Keratinocyte (primary cell): ENCODE data around the gene TNXB. TPM values are rescaled to one million over a fixed set of nuclear protein-coding genes. Genes with fewer than 3 reads are reported as not detected.

ENCODE experiments used
- DNase-seq: peaks from one replicate; pipeline ENCODE4 v3.0.0-alpha.2; 2011; ENCODE audit warnings: low read depth, missing footprints, low spot score
- FAIRE-seq: peaks from 2 replicates; lab custom pipeline; 2011; peaks lifted over from hg19 to GRCh38; lab: Jason Lieb, UNC
- H2AFZ ChIP-seq: 2 replicates; pipeline ENCODE4 v1.6.0; 2012; ENCODE audit warnings: low read length, control low read depth, inconsistent platforms; ENCODE audit not compliant: control insufficient read depth
- H3K27ac ChIP-seq: 2 replicates; pipeline ENCODE4 v1.5.1; 2011; ENCODE audit warnings: low read length; ENCODE audit not compliant: control insufficient read depth, insufficient read depth
- H3K27me3 ChIP-seq: 3 replicates; pipeline ENCODE4 v1.6.0; 2011; ENCODE audit warnings: low read length; ENCODE audit not compliant: control insufficient read depth, insufficient read depth; ENCODE audit errors: extremely low read depth
- H3K36me3 ChIP-seq, 2 experiments: 2 replicates in 1 of 2; 3 replicates in 1 of 2; pipeline ENCODE4 v1.5.1; 2011; ENCODE audit warnings: low read length in 2 of 2, mild to moderate bottlenecking in 1 of 2; ENCODE audit not compliant: control insufficient read depth in 2 of 2, insufficient read depth in 2 of 2; ENCODE audit errors: extremely low read depth in 1 of 2
- H3K4me1 ChIP-seq: 3 replicates; pipeline ENCODE4 v1.5.1; 2011; ENCODE audit warnings: low read length; ENCODE audit not compliant: control insufficient read depth, insufficient read depth; ENCODE audit errors: extremely low read depth
- H3K4me2 ChIP-seq: 3 replicates; pipeline ENCODE4 v1.6.0; 2011; ENCODE audit warnings: low read depth, low read length; ENCODE audit not compliant: control insufficient read depth, insufficient read depth; ENCODE audit errors: extremely low read depth
- H3K4me3 ChIP-seq, 3 experiments: fragments of 200-600 bp in 1 of 3; sonication (generic) in 1 of 3; 2 replicates in 2 of 3; 3 replicates in 1 of 3; pipeline ENCODE4 v1.5.1; 2011 to 2016; ENCODE audit warnings: low read length in 3 of 3, mild to moderate bottlenecking in 3 of 3, control low read depth in 2 of 3, inconsistent platforms in 1 of 3, low read depth in 1 of 3, mixed read lengths in 1 of 3, mixed run types in 1 of 3, moderate library complexity in 1 of 3; ENCODE audit not compliant: control insufficient read depth in 2 of 3, insufficient read depth in 2 of 3; ENCODE audit errors: extremely low read depth in 1 of 3
- H3K79me2 ChIP-seq: 2 replicates; pipeline ENCODE4 v1.6.0; 2012; ENCODE audit warnings: low read length; ENCODE audit not compliant: control insufficient read depth, insufficient read depth
- H3K9ac ChIP-seq: 3 replicates; pipeline ENCODE4 v1.6.0; 2011; ENCODE audit warnings: low read length; ENCODE audit not compliant: control insufficient read depth, insufficient read depth; ENCODE audit errors: extremely low read depth
- H3K9me1 ChIP-seq: 3 replicates; pipeline ENCODE4 v1.6.0; 2011; ENCODE audit warnings: low read length; ENCODE audit not compliant: control insufficient read depth, insufficient read depth; ENCODE audit errors: extremely low read depth
- H3K9me3 ChIP-seq: 2 replicates; pipeline ENCODE4 v1.5.1; 2012; ENCODE audit warnings: low read depth, low read length; ENCODE audit not compliant: control insufficient read depth
- H4K20me1 ChIP-seq: 3 replicates; pipeline ENCODE4 v1.6.0; 2011; ENCODE audit warnings: low read length; ENCODE audit not compliant: control insufficient read depth, insufficient read depth; ENCODE audit errors: extremely low read depth
- EZH2 ChIP-seq: IDR thresholded peaks from one replicate; pipeline ENCODE4 v1.6.1; 2012; ENCODE audit warnings: inconsistent platforms, mild to moderate bottlenecking, low read length, moderate library complexity
- dilution Hi-C: fragments of 300-500 bp; cut with MboI; formaldehyde crosslinking; loops from one replicate; pipeline ENCODE4 v1.7.0; 2020; ENCODE audit warnings: low sequenced_read_pairs; ENCODE audit not compliant: extremely low pct_ligation_motif_present
- polyA plus RNA-seq, 5 experiments: library from polyadenylated mRNA; depleted of rRNA in 3 of 5; stranded (reverse) in 3 of 5; stranded (forward) in 1 of 5; unstranded in 1 of 5; fragments of >200 nt; gene quantifications; 1 replicate in 1 of 5; 2 replicates in 3 of 5; 3 replicates in 1 of 5; pipeline versions ENCODE4 v1.2.1 to v1.2.3, GENCODE V29; 2011 to 2012; ENCODE audit warnings: missing spikeins in 2 of 5, low read depth in 1 of 5, low replicate concordance in 1 of 5
- TF ChIP-seq, protein P1 (sequence below), 3 experiments: IDR thresholded peaks in 1 of 3; conservative IDR thresholded peaks in 1 of 3; optimal IDR thresholded peaks in 1 of 3; 2 replicates in 2 of 3; 3 replicates in 1 of 3; pipeline versions ENCODE3 to v1.5.1; 2011; ENCODE audit warnings: low read length in 3 of 3, mild to moderate bottlenecking in 3 of 3, moderate library complexity in 2 of 3, control low read depth in 1 of 3, inconsistent platforms in 1 of 3; ENCODE audit not compliant: insufficient read depth in 2 of 3; ENCODE audit errors: extremely low read depth in 1 of 3

Gene TNXB
- polyA plus RNA-seq, 1 donor (not counting 4 experiments of a cell fraction or from before 2014, with no cell fraction given): 0.25 TPM

DNA sequence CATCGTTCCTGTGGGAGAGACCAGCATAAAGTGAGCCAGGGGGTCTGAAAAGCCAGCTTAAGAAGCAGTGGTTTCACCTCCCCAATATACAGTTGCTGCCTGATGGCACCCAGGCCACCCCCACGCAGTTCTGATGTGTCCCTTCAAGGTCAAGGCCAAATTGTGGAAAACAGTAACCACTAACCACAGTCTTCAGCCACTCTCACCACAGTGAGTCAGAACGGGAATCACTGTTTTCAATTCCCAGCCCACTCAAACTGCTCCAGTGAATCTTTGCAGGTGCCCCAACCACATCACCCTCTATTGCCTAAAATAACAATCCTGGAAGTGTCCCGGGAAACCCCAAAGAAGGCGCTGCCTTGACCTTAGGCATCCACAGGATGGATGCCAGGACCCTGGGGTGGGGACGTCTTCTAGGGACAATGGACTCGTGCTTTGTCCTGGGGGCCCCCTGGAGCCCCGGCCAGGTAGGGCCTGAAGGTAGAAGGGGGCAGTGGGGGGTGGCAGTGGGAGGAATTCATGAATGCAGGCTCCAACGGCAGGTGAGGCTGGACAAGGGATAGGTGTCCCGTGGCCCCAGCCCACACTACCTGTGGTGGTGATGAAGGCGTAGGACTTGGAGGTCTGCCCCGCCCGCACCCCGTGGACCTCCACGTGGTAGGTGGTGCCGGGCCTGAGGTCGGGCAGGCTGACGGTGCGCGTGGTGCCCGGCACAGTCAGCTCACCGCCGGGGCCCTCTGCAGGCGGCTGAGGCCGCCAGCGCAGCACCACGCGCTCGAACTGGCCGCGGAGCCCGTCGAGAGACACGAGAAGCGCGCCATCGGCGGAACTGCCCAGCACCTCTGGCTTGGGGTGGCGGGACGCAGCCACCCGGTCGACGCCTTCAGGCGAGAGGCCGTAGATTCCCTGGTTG, 22.2 kb downstream of the TNXB start:
- no peak for FAIRE-seq
- H2AFZ ChIP-seq: no peak overlapping the region
- H3K9me1 ChIP-seq: no peaks in the 10 kb centered on the region
- H3K36me3 ChIP-seq: no peaks in the 10 kb centered on the region
- H3K9ac ChIP-seq: no peak overlapping the region
- dilution Hi-C loops: no loop called here
- no peak overlapping the region for H3K27ac ChIP-seq
- no peaks in the 10 kb centered on the region for H3K79me2 ChIP-seq
- no peaks in the 10 kb centered on the region for H3K9me3 ChIP-seq
- no peak for DNase-seq
- TF ChIP-seq EZH2: peak; percentile 33
- TF ChIP-seq, protein P1, sequence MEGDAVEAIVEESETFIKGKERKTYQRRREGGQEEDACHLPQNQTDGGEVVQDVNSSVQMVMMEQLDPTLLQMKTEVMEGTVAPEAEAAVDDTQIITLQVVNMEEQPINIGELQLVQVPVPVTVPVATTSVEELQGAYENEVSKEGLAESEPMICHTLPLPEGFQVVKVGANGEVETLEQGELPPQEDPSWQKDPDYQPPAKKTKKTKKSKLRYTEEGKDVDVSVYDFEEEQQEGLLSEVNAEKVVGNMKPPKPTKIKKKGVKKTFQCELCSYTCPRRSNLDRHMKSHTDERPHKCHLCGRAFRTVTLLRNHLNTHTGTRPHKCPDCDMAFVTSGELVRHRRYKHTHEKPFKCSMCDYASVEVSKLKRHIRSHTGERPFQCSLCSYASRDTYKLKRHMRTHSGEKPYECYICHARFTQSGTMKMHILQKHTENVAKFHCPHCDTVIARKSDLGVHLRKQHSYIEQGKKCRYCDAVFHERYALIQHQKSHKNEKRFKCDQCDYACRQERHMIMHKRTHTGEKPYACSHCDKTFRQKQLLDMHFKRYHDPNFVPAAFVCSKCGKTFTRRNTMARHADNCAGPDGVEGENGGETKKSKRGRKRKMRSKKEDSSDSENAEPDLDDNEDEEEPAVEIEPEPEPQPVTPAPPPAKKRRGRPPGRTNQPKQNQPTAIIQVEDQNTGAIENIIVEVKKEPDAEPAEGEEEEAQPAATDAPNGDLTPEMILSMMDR (optimal IDR thresholded peaks at IDR 0.05 in 1 of 3, IDR thresholded peaks at IDR 0.05 in 1 of 3, conservative IDR thresholded peaks at IDR 0.05 in 1 of 3; ENCODE audit: extremely low read depth in 1 of 3, insufficient read depth in 2 of 3, low read length in 3 of 3): peak in 1 of 3 experiments; percentile 4
- H3K27me3 ChIP-seq: peaks cover 22% of the 10 kb centered on the region
- H3K4me2 ChIP-seq: no peak overlapping the region
- no peak overlapping the region for H3K4me3 ChIP-seq
- H3K4me1 ChIP-seq: peaks cover 15% of the 10 kb centered on the region
- no peaks in the 10 kb centered on the region for H4K20me1 ChIP-seq

DNA sequence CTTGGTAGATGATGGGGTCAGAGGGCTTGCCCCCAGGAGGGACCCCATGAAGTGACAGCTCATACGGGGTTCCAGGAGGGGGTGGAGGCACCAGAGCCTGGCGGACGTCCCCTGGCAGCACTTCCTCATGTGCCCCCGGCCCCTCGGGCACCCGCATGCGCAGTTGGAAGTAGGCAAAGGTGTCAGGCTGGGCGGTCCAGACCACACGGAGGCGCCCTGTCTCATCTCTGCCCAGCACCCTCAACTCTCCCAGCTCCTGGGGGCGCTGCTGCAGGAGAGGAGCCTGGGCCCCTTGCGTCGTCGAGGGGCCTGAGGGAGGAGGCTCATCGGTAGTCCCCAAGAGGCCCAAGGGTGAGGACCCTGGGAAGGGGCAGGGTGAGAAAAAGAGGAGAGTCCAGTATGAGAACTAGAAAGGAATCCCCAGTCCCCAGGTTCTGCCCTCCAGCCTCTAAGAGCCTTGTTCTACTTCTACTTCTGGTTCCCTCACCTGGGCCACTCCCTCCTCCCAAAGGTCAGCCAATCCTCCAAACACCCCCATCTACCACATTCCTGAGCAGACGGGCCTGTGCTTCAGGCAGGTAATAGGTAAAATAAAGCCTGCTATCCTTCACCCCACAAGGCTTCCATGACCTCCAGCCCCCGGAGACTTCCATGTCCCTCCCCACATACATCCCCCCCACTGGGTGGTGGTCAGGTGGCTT, 23.2 kb downstream of the TNXB start:
- Histone ChIP-seq H2AFZ (no peak overlapping the region), H3K4me2 (no peak overlapping the region), H3K9me3 (no peaks in the 10 kb centered on the region), H3K27me3 (peaks cover 26% of the 10 kb centered on the region), H3K4me3 (no peak overlapping the region), H3K9me1 (no peaks in the 10 kb centered on the region), H3K4me1 (peaks cover 17% of the 10 kb centered on the region), H3K79me2 (no peaks in the 10 kb centered on the region), H4K20me1 (no peaks in the 10 kb centered on the region), H3K27ac (no peak overlapping the region), H3K9ac (no peak overlapping the region), H3K36me3 (no peaks in the 10 kb centered on the region)
- FAIRE-seq (no peak), DNase-seq (no peak)
- dilution Hi-C loops: no loop called here
- no peak for TF ChIP-seq EZH2
- TF ChIP-seq, protein P1 (optimal IDR thresholded peaks at IDR 0.05 in 1 of 3, IDR thresholded peaks at IDR 0.05 in 1 of 3, conservative IDR thresholded peaks at IDR 0.05 in 1 of 3; ENCODE audit: extremely low read depth in 1 of 3, insufficient read depth in 2 of 3, low read length in 3 of 3): no peak
